T-helper 1 cell treated with Interleukin-12 subunit alpha and Interleukin-12 subunit beta and Interleukin-4 antibody, amounts not matched to agents 30 μg/mL and 1 μg/mL, for 36 hours (primary cell): Measurements from ENCODE around the gene CBLC.
"Not testable (repeated sequence)": the region's sequence is repeated elsewhere in the genome, so short reads cannot be mapped to it uniquely, and the experiment has no call there.

Source experiments
- H3K27ac Mint-ChIP-seq: one replicate; pipeline ENCODE4 v1.8.0; 2021; ENCODE audit warnings: mild to moderate bottlenecking, mixed read lengths
- H3K27me3 Mint-ChIP-seq: one replicate; pipeline ENCODE4 v1.8.0; 2021; ENCODE audit warnings: low read depth, mixed read lengths
- H3K36me3 Mint-ChIP-seq: one replicate; pipeline ENCODE4 v1.8.0; 2021; ENCODE audit warnings: low read depth, mixed read lengths
- H3K4me1 Mint-ChIP-seq: one replicate; pipeline ENCODE4 v1.8.0; 2021; ENCODE audit warnings: low read depth, mixed read lengths
- H3K4me3 Mint-ChIP-seq: one replicate; pipeline ENCODE4 v1.8.0; 2021; ENCODE audit warnings: mild to moderate bottlenecking, moderate library complexity, mixed read lengths
- H3K9me3 Mint-ChIP-seq: one replicate; pipeline ENCODE4 v1.8.0; 2021; ENCODE audit warnings: mixed read lengths

Gene CBLC

DNA sequence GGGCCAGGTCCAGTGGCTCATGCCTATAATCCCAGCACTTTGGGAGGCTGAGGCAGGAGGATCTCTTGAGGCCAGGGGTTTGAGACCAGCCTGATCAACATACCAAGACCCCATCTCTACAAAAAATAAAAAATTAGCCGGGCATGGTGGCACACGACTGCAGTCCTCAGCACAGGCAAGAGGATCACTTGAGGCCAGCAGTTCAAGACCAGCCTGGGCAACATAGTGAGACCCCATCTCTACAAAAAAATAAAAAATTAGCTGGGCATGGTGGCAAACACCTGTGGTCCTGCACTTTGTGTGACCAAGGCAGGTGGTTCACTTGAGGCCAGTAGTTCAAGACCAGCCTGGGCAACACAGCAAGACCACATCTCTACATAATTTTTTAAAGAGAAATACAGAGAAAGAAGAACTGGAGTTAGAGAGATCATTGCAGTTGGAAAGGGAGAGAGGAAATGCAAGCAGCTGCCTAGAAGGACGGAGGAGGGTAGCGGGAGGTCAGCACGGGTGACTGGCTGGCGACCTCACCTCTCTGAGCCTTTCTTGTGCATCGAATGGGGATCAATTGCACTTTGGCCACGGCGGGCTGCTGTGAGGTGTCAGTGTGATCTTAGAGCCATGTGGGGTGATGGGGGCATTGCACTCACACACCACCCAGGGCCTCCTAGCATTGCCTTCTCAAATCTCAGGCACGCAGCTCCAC, 45.1 kb downstream of the CBLC start:
- no peaks in the 10 kb centered on the region for H3K36me3 Mint-ChIP-seq
- no peaks in the 10 kb centered on the region for H3K9me3 Mint-ChIP-seq
- H3K27me3 Mint-ChIP-seq, result peaks cover 10% of the 10 kb centered on the region
- H3K27ac Mint-ChIP-seq, result no peak overlapping the region
- H3K4me3 Mint-ChIP-seq, result no peak overlapping the region
- no peaks in the 10 kb centered on the region for H3K4me1 Mint-ChIP-seq

DNA sequence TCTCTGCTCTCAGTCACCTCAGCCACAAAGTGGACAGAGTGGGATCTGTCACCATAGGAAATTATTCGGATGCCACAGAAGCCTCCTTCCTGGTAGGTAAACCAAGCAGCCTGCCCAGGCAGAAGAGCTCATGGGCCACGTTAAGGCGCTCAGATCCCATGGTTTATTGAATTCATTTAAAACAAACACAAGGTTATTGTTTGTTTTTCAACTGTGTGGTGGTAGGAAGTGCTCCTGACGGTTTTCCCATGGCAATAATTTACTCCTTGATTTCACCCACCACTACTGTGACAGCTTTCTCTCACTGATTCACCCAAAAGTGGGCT, 45.6 kb downstream of the CBLC start:
- Mint-ChIP-seq H3K4me3 (no peak overlapping the region), H3K27ac (no peak overlapping the region), H3K4me1 (no peaks in the 10 kb centered on the region), H3K27me3 (peaks cover 10% of the 10 kb centered on the region), H3K36me3 (no peaks in the 10 kb centered on the region), H3K9me3 (no peaks in the 10 kb centered on the region)

DNA sequence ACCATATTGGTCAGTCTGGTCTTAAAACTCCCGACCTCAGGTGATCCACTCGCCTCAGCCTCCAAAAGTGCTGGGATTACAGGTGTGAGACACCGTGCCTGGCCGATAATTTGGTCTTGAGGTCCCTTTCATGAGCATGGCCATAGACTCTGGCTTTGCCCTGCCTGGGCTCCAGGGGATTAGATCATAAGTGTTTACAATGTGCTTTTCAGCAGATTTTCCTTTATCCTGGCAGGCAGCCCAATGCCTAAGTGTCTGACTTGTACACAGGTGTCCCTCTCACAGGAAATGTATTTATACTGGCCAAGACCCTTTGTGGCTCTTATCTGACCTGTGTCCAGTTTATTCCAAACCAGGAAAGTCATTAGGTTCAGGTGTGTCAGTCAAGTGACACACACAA, 47.1 kb downstream of the CBLC start:
- no peaks in the 10 kb centered on the region for H3K4me1 Mint-ChIP-seq
- no peak overlapping the region for H3K4me3 Mint-ChIP-seq
- H3K9me3 Mint-ChIP-seq, result no peaks in the 10 kb centered on the region
- H3K36me3 Mint-ChIP-seq, result no peaks in the 10 kb centered on the region
- peaks cover 10% of the 10 kb centered on the region for H3K27me3 Mint-ChIP-seq
- no peak overlapping the region for H3K27ac Mint-ChIP-seq

DNA sequence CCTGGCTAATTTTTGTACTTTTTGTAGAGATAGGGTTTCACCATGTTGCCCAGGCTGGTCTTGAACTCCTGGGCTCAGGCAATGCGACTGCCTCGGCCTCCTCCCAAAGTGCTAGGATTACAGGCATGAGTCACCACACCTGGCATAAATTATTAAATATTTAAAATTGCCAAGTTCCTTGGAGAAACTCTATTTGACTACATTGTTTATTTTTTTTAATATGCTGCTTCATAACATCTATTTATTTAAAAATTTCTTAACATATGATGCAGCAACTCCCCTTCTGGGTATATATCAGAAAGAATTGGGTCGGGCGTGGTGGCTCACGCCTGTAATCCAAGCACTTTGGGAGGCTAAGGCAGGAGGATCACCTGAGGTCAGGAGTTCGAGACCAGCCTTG, 55.2 kb downstream of the CBLC start:
- not testable (repeated sequence) for H3K4me1 Mint-ChIP-seq, H3K27me3 Mint-ChIP-seq, H3K36me3 Mint-ChIP-seq, H3K4me3 Mint-ChIP-seq, H3K27ac Mint-ChIP-seq, H3K9me3 Mint-ChIP-seq

DNA sequence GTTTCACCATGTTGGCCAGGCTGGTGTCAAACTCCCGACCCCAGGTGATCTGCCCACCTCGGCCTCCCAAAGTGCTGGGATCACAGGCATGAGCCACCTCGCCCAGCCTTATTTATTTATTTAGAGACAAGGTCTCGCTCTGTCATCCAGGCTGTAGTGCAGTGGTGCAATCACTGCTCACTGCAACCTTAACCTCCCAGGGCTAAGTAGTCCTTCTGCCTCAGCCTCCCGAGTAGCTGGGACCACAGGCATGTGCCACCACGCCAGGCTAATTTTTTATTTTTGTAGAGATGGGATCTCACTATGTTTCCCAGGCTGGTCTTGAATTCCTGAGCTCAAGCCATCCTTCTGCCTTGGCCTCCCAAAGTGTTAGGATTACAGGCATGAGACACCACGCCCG, 56.7 kb downstream of the CBLC start:
- H3K4me1 Mint-ChIP-seq, H3K36me3 Mint-ChIP-seq, H3K9me3 Mint-ChIP-seq, H3K27ac Mint-ChIP-seq, H3K4me3 Mint-ChIP-seq, H3K27me3 Mint-ChIP-seq: not testable (repeated sequence)

DNA sequence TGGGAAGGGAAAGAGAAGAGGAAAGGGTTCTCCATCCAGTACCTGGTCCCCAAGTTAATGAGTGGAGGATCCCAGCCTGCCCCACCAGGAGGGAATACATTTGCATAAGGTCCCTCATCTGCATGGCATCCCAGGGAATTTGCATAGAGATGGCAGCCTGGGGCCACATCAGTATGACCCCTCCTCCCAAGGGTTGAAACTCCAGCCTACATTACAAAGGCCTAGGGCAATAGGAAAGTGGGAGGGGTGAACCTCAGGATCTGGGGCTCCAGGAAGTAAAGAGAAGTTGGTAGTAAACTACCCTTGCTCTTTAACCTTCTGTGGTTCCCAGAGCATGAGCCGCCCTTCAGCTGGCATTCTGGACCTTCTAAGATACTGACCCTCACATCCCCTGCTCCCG, 61.6 kb downstream of the CBLC start:
- Mint-ChIP-seq H3K9me3 (no peaks in the 10 kb centered on the region), H3K36me3 (no peaks in the 10 kb centered on the region), H3K4me3 (no peak overlapping the region), H3K4me1 (no peaks in the 10 kb centered on the region), H3K27ac (no peak overlapping the region), H3K27me3 (no peaks in the 10 kb centered on the region)

DNA sequence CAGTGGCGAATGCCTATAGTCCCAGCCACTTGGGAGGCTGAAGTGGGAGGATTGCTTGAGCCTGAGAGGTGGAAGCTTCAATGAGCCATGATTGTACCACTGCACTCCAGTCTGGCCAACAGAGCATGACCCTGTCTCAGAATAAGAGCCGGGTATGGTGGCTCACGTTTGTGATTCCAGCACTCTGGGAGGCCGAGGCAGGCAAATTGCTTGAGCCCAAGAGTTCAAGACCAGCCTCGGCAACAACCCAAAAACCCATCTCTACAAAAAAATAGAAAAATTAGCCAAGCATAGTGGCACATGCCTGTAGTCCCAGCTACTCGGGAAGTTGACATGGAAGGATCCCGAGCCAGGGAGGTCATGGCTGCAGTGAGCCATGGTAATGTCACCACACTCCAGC, 63.1 kb downstream of the CBLC start:
- H3K27ac Mint-ChIP-seq, result no peak overlapping the region

DNA sequence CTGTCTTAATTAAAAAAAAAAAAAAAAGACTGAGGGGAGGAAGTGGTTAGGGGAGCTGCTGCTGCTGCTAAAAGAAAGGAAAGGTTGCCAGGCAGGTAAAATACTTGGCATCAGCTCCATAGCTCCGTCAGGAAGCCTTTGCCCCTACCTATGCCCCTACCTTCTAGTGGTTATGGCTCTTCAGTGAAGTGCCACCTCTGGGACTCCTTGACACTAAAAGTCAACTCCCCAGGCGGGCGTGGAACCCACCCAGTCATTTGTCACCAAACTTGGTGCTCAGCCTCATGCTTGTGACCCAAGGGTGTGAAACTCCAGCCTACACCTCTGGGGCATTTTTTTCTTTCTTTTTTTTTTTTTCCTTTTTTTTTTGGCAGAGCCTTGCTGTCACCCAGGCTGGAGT, 63.5 kb downstream of the CBLC start:
- Mint-ChIP-seq H3K4me1 (peaks cover 8% of the 10 kb centered on the region), H3K36me3 (no peaks in the 10 kb centered on the region), H3K27ac (no peak overlapping the region), H3K4me3 (no peak overlapping the region), H3K27me3 (peaks cover 14% of the 10 kb centered on the region), H3K9me3 (no peaks in the 10 kb centered on the region)

More for the DNA sequence above, 63.1 kb downstream of the CBLC start:
- H3K4me3 Mint-ChIP-seq, result no peak overlapping the region
- peaks cover 8% of the 10 kb centered on the region for H3K4me1 Mint-ChIP-seq
- H3K9me3 Mint-ChIP-seq, result no peaks in the 10 kb centered on the region
- H3K36me3 Mint-ChIP-seq, result no peaks in the 10 kb centered on the region
- H3K27me3 Mint-ChIP-seq, result peaks cover 10% of the 10 kb centered on the region

DNA sequence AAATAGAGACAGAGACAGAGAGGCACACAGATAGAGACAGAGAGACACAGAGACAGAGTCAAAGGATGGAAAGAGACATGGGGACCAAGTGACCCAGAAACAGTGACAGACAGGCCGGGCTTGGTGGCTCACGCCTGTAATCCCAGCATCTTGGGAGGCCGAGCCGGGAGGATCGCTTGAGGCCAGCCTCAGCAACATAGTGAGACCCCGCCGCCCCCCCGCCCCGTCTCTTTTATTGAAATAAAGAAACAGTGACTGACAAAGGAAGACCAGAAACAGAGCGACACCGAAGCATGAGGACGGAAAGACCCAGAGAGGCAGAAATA, 67.6 kb downstream of the CBLC start:
- Mint-ChIP-seq H3K4me1 (peaks cover 15% of the 10 kb centered on the region), H3K9me3 (no peaks in the 10 kb centered on the region), H3K27me3 (peaks cover 47% of the 10 kb centered on the region), H3K4me3 (peak overlapping the region; percentile 85), H3K27ac (peak overlapping the region; percentile 53), H3K36me3 (no peaks in the 10 kb centered on the region)

DNA sequence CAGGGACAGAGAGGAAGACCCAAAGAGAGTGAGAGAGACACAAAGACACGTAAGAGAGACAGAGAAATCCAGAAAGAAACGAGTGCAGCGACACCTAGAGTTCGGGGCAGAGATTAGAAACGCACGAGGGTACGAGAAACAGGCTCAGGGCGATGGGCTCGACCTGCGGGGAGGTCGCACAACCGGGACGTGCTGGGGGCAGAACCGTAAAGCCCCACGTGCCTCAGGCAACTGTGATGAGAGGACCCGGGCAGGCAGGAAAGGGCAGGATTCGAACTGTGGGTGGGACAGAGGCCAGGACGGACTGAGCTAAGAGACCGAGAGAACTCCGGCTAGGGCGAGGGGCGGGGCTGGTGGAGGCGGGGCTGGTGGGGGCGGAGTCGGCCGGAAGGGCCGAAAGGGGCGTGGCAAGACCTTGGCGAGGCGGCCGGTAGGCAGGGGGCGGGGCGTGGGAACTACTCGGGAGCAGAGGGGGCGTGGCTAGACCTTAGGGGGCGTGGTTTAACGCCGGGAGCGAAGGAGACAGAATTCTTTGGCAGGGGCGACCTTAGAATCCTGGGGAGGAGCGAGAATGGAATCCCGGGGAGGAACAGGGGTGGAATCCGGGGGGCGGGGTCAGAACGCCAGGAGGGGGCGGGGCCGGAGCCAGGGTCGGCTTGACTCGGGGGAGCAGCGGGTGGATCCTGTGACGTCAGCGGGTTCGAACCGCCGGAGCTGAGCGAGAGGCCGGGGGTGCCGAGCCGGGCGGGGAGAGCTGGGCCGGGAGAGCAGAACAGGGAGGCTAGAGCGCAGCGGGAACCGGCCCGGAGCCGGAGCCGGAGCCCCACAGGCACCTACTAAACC, 68.1 kb downstream of the CBLC start, which contains the start of gene NECTIN2:
NECTIN2 (plus strand) TSS at position 686 of the 843 bp plus-strand sequence. CDS start 229 bp downstream, outside the sequence.
- no peaks in the 10 kb centered on the region for H3K9me3 Mint-ChIP-seq
- peaks cover 47% of the 10 kb centered on the region for H3K27me3 Mint-ChIP-seq

DNA sequence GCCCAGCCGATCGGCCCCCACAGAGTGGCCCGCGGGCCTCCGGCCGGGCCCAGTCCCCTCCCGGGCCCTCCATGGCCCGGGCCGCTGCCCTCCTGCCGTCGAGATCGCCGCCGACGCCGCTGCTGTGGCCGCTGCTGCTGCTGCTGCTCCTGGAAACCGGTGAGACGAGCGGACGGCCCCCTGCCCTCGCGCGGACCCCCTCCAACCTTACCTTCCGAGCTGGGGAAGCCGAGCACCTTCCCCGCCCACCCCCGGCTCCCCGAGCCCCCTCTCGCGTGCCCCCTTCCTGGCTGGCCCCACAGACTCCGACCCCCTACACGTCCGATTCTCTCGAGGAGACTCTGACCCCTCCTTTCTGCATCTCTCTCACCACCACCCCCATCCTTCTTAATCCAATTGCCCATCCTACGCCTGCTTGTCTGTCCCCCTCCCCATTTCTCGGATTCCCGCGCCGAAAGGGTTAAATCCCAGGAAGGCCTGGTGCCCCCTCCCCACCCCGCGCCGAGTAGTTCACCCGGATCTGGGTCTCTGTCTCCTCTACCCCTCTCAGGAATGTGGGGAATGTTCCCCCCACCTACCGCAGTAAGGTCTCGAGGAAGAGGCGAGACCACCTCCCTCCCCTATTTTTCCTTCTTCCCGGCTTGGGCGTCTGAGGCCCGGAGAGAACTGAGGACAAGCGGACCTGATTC, 68.9 kb downstream of the CBLC start:
- Mint-ChIP-seq H3K27me3 (peaks cover 47% of the 10 kb centered on the region), H3K4me3 (peak overlapping the region; percentile 66), H3K27ac (peak overlapping the region; percentile 11), H3K9me3 (no peaks in the 10 kb centered on the region), H3K36me3 (no peaks in the 10 kb centered on the region), H3K4me1 (peaks cover 15% of the 10 kb centered on the region)

More for the DNA sequence above, 68.1 kb downstream of the CBLC start, which contains the start of gene NECTIN2:
- peaks cover 15% of the 10 kb centered on the region for H3K4me1 Mint-ChIP-seq
- H3K4me3 Mint-ChIP-seq, result peak within 1 kb of the TSS; percentile 85
- H3K36me3 Mint-ChIP-seq, result no peaks in the 10 kb centered on the region
- H3K27ac Mint-ChIP-seq, result peak within 1 kb of the TSS; percentile 53

DNA sequence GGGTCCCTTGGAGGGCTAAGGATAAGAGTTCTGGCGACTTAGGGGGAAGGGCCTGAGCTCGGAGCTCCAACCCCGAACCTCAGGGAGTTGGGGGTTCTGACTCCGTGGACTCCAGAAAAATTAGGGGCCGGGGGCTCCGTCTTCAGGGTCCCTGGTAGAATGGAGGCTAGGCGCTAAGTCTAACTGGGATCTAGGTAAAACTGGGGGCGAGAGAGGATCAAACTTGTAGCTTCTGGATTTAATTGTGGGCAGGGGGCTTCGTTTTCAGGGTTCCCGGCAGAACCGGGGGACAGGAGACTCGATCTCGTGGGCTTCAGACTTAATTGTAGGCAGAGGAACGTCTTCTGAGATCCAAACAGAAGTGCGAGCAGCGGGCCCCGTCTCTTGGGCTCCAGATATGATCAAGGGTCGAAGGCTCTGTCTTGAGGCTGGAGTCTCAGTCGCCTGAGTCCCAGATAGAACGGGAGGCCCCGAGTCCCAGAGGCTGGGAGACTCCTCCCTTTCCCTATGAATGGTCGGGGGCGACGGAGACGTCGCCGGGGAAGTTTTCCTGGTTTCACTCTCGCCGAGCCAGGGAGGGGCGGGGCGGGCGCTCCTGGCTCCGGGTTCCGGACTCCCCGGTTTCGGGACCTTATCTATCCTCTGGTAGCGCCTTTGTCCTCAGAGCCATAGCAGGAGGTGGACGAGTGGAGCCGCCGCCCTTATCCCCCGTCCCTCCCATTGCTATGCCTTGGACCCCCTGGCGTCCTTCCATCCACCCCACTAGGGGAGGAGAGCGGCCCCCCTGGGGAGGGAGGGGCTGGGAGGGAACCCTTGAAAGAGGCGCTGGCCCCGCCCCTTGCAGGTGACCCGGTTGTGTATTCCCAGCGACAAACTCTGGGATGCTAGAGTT, 69.7 kb downstream of the CBLC start:
- Mint-ChIP-seq H3K4me1 (peaks cover 15% of the 10 kb centered on the region), H3K9me3 (no peaks in the 10 kb centered on the region), H3K36me3 (no peaks in the 10 kb centered on the region), H3K27me3 (peaks cover 47% of the 10 kb centered on the region), H3K4me3 (peak overlapping the region; percentile 66), H3K27ac (peak overlapping the region; percentile 4)

DNA sequence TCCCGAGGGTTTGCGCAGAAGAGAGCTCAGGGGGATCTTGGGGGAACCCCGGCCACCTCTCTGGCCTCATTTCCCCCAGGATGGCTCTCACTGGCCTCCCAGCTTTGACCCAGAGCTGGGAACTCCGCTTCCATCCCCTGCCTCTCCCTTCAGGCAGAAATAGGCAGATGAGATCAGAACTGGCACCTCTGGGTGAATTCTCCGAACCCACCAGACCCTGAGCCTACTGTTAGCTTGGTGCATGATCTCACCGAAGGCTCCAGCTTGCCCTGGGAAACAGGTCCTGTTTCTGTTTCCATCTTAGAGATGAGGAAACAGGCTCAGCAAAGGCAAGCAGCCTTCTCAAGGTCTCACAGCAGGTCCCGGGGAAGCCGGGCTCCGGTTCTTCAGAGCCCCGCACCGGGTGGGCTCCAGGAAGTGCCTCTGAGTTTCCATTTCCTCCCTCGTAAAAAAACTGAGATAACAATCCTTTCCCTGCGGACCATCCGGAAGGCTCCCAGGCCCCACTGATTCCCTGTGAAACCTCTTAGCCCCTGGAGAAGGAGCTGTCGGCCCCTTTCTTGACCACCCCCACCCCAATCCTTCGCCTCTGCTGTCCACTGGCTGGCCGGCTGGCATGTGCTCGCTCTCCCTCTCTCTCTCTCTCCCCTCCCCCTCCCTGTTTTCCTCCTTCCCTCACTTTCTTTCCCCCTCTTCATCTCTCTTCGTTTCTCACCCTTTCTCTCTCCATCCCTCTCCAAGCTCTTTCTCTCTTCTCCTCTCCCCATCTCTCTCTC, 70.5 kb downstream of the CBLC start:
- Mint-ChIP-seq H3K9me3 (no peaks in the 10 kb centered on the region), H3K36me3 (no peaks in the 10 kb centered on the region), H3K27me3 (peaks cover 47% of the 10 kb centered on the region), H3K4me3 (peak overlapping the region; percentile 52), H3K27ac (no peak overlapping the region), H3K4me1 (peaks cover 15% of the 10 kb centered on the region)
